ENCODE measurements around the gene ERGIC1. TPM values are rescaled to one million over a fixed set of nuclear protein-coding genes. Genes with fewer than 3 reads are reported as not detected.

The ERGIC1 gene
- total RNA-seq, 1 experiment from 2014 or later: 89.8 TPM

GRCh38 chr5:172801179-172801671 is 32.8 kb upstream of the ERGIC1 start:
- H3K4me3 Mint-ChIP-seq: no peak overlapping the region
- peaks cover 5% of the 10 kb centered on the region for H3K27me3 Mint-ChIP-seq (ENCODE audit: low read depth)
- CTCF ChIA-PET: no interaction called here
- H3K4me1 Mint-ChIP-seq: peaks cover 8% of the 10 kb centered on the region
- no peaks in the 10 kb centered on the region for H3K36me3 Mint-ChIP-seq
- no peak for ATAC-seq
- H3K27ac Mint-ChIP-seq: no peak overlapping the region
- H3K9me3 Mint-ChIP-seq: no peaks in the 10 kb centered on the region
- no peak for DNase-seq (ENCODE audit: low spot score)
- POLR2A ChIA-PET: no interaction called here
- TF ChIP-seq USF2 (CRISPR knock-in tag; IDR thresholded peaks at IDR 0.05) (no peak), ZNF138 (CRISPR knock-in tag; conservative IDR thresholded peaks at IDR 0.05) (no peak), E2F5 (CRISPR knock-in tag; IDR thresholded peaks at IDR 0.05) (no peak), GABPB1 (CRISPR knock-in tag; IDR thresholded peaks at IDR 0.05) (no peak), CREM (CRISPR knock-in tag; IDR thresholded peaks at IDR 0.05) (no peak), E2F4 (CRISPR knock-in tag; IDR thresholded peaks at IDR 0.05; ENCODE audit: borderline replicate concordance, low read depth) (no peak)

- H3K4me3 Mint-ChIP-seq: no peak overlapping the region
- TF ChIP-seq IRF2 (CRISPR knock-in tag; IDR thresholded peaks at IDR 0.05; ENCODE audit: borderline replicate concordance, low read depth) (no peak), ATF1 (CRISPR knock-in tag; IDR thresholded peaks at IDR 0.05) (no peak), ZNF121 (CRISPR knock-in tag; IDR thresholded peaks at IDR 0.05) (no peak), ESRRA (CRISPR knock-in tag; IDR thresholded peaks at IDR 0.05; ENCODE audit: borderline replicate concordance) (no peak), ERG (CRISPR knock-in tag; IDR thresholded peaks at IDR 0.05) (no peak), MXD4 (CRISPR knock-in tag; IDR thresholded peaks at IDR 0.05; ENCODE audit: borderline replicate concordance) (no peak), E2F5 (CRISPR knock-in tag; IDR thresholded peaks at IDR 0.05) (no peak), CREB1 (CRISPR knock-in tag; IDR thresholded peaks at IDR 0.05) (no peak), ZNF671 (CRISPR knock-in tag; IDR thresholded peaks at IDR 0.05) (no peak), TEAD4 (CRISPR knock-in tag; IDR thresholded peaks at IDR 0.05) (no peak), NFATC4 (CRISPR knock-in tag; IDR thresholded peaks at IDR 0.05) (no peak), MYBL2 (CRISPR knock-in tag; IDR thresholded peaks at IDR 0.05) (no peak), HMGXB4 (CRISPR knock-in tag; IDR thresholded peaks at IDR 0.05) (no peak), ARID4B (CRISPR knock-in tag; IDR thresholded peaks at IDR 0.05; ENCODE audit: borderline replicate concordance) (no peak), TP53 (CRISPR knock-in tag; IDR thresholded peaks at IDR 0.05) (no peak), ZNF423 (CRISPR knock-in tag; IDR thresholded peaks at IDR 0.05) (no peak), CTCF (IDR thresholded peaks at IDR 0.05) (no peak), RORB (CRISPR knock-in tag; IDR thresholded peaks at IDR 0.05) (no peak), SP1 (CRISPR knock-in tag; conservative IDR thresholded peaks at IDR 0.05) (no peak)
- H3K27me3 Mint-ChIP-seq (ENCODE audit: low read depth): peaks cover 5% of the 10 kb centered on the region
- ATAC-seq (no peak), DNase-seq (ENCODE audit: low spot score) (no peak)
- ChIA-PET CTCF (no interaction called here), POLR2A (no interaction called here)
- no peaks in the 10 kb centered on the region for H3K36me3 Mint-ChIP-seq
- H3K27ac Mint-ChIP-seq: no peak overlapping the region
- no peaks in the 10 kb centered on the region for H3K9me3 Mint-ChIP-seq
- peaks cover 12% of the 10 kb centered on the region for H3K4me1 Mint-ChIP-seq
These were observed 31.9 kb upstream of the ERGIC1 start for GRCh38 chr5:172802112-172802511.
